ENCODE results near the gene FUCA1. TPM values are rescaled to one million over a fixed set of nuclear protein-coding genes. Genes with fewer than 3 reads are reported as not detected.
A peak's percentile ranks its signal among the peaks of the same experiment; 100 is the strongest.
"Not testable (repeated sequence)": the region's sequence is repeated elsewhere in the genome, so short reads cannot be mapped to it uniquely, and the experiment has no call there.

Gene FUCA1
- total RNA-seq, 1 donor from 2014 or later = 21.1 TPM

DNA sequence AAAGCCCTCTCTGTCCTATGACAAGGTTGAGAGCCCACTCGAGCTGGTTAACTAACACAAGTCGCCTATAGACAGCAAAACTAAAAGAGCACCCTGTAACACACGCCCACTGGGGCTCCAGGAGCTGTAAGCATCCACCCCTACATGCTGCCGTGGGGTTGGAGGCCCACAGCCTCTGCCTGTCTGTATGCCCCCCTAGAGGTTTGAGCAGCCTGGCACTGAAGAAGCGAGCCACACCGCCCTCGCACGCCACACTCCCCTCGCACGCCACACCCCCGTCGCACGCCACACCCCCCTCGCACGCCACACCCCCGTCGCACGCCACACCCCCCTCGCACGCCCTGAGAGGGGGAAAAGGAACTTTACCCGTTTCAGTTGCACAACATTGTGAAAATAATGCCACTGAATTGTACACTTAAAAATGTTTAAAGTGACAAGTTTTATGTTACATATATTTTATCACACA lies 29.7 kb downstream of the FUCA1 start:
- DNase-seq (ENCODE audit: low read depth) (peak; percentile 30), FAIRE-seq (no peak)
- no peaks in the 10 kb centered on the region for H3K36me3 ChIP-seq (ENCODE audit: control insufficient read depth, insufficient read depth, low read length)
- peak overlapping the region; percentile 22 for H3K4me3 ChIP-seq (ENCODE audit: low read depth, low read length)
- no peaks in the 10 kb centered on the region for H3K27me3 ChIP-seq (ENCODE audit: control insufficient read depth, insufficient read depth, low read length)
- TF ChIP-seq, protein P1, sequence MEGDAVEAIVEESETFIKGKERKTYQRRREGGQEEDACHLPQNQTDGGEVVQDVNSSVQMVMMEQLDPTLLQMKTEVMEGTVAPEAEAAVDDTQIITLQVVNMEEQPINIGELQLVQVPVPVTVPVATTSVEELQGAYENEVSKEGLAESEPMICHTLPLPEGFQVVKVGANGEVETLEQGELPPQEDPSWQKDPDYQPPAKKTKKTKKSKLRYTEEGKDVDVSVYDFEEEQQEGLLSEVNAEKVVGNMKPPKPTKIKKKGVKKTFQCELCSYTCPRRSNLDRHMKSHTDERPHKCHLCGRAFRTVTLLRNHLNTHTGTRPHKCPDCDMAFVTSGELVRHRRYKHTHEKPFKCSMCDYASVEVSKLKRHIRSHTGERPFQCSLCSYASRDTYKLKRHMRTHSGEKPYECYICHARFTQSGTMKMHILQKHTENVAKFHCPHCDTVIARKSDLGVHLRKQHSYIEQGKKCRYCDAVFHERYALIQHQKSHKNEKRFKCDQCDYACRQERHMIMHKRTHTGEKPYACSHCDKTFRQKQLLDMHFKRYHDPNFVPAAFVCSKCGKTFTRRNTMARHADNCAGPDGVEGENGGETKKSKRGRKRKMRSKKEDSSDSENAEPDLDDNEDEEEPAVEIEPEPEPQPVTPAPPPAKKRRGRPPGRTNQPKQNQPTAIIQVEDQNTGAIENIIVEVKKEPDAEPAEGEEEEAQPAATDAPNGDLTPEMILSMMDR (IDR thresholded peaks at IDR 0.05; ENCODE audit: insufficient read depth, low read length, severe bottlenecking) = no peak

DNA sequence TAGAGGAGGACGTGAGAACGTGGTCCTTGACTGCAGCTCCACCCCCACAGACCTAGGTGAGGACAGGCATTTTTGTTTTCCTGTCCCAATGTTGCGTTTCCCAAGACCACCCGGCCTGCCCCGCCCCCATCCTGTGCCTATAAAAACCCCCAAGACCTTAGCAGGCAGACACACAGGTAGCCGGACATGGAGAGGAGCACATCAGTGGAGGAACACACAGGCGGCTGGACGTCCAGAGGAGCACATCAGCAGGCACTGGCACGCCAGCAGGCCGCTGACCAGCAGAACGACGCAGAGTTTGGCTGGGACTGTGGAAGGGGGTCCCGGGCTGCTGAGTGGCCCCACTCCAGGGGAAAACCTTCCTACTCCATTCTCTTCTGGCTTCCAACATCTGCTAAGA lies 30.2 kb downstream of the FUCA1 start:
- Histone ChIP-seq H3K4me3 (ENCODE audit: low read depth, low read length) (no peak overlapping the region), H3K27me3 (ENCODE audit: control insufficient read depth, insufficient read depth, low read length) (no peaks in the 10 kb centered on the region), H3K36me3 (ENCODE audit: control insufficient read depth, insufficient read depth, low read length) (no peaks in the 10 kb centered on the region)
- FAIRE-seq = no peak
- TF ChIP-seq, protein P1 (IDR thresholded peaks at IDR 0.05; ENCODE audit: insufficient read depth, low read length, severe bottlenecking) = no peak
- DNase-seq (ENCODE audit: low read depth) = no peak

DNA sequence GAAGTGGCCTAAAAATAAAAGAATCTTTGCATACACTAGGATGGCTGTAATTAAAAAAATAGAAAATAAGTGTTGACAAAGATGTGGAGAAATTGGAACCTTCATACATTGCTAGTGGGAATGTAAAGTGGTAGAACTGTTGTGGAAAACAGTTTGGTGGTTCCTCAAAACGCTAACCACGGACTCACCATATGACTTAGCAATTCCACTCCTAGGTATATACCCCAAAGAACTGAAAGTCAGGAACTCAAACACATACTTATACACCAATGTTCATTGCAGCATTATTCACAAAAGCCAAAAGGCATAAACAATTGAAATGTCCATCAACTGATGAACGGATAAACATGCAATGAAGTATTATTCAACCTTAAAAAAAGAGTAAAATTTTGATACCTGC lies 32.1 kb downstream of the FUCA1 start:
- Histone ChIP-seq H3K36me3 (ENCODE audit: control insufficient read depth, insufficient read depth, low read length) (no peaks in the 10 kb centered on the region), H3K27me3 (ENCODE audit: control insufficient read depth, insufficient read depth, low read length) (no peaks in the 10 kb centered on the region), H3K4me3 (ENCODE audit: low read depth, low read length) (no peak overlapping the region)
- FAIRE-seq (no peak), DNase-seq (ENCODE audit: low read depth) (no peak)
- TF ChIP-seq, protein P1 (IDR thresholded peaks at IDR 0.05; ENCODE audit: insufficient read depth, low read length, severe bottlenecking) = no peak

DNA sequence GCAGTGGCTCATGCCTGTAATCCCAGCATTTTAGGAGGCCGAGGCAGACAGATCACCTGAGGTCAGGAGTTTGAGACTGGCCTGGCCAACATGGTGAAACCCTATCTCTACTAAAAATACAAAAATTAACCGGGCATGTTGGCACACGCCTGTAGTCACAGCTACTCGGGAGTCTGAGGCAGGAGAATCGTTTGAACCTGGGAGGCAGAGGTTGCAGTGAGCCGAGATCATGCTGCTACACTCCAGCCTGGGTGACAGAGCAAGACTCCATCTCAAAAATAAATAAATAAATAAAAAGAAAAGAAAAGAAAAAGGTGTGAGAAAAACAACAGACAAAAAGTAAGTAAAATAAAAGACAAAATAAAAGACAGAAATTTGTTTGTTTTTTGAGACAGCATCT lies 33.9 kb downstream of the FUCA1 start:
- DNase-seq (ENCODE audit: low read depth); H3K36me3 ChIP-seq (ENCODE audit: control insufficient read depth, insufficient read depth, low read length); H3K27me3 ChIP-seq (ENCODE audit: control insufficient read depth, insufficient read depth, low read length); FAIRE-seq; H3K4me3 ChIP-seq (ENCODE audit: low read depth, low read length): not testable (repeated sequence)

DNA sequence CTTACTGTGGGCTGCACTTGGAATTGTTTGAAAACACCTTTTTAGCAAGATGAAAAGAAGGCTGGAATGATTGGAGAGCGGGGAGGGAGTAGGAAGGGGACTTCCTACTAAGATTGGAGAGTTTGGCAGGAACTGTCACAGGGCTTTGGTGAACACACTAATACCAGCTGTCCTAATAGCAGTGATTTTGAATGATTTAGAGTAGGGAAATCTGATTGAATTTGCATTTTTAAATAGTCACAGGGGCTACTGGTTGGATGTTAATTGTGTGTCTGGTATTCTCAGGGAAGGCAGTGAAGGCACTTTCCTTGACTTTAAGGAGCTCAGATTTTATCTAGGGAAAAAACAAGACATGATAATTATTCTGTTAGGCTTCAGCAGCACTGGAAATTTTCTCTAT lies 40.4 kb downstream of the FUCA1 start:
- DNase-seq (ENCODE audit: low read depth) (no peak), FAIRE-seq (no peak)
- no peak overlapping the region for H3K4me3 ChIP-seq (ENCODE audit: low read depth, low read length)
- no peaks in the 10 kb centered on the region for H3K27me3 ChIP-seq (ENCODE audit: control insufficient read depth, insufficient read depth, low read length)
- no peaks in the 10 kb centered on the region for H3K36me3 ChIP-seq (ENCODE audit: control insufficient read depth, insufficient read depth, low read length)
- TF ChIP-seq, protein P1 (IDR thresholded peaks at IDR 0.05; ENCODE audit: insufficient read depth, low read length, severe bottlenecking) = no peak

DNA sequence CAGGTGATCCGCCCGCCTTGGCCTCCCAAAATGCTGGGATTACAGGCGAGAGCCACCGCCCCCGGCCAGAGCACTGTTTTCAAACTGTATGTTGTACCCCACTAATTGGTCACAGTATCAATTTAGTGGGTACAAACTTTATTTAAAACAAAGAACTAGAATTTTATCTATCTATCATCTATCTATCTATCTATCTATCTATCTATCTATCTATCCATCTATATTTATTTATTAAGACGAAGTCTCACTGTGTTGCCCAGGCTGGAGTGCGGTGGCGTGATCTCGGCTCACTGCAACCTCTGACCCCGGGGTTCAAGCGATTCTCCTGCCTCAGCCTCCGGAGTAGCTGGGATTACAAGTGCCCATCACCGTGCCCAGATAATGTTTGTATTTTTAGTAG lies 41.5 kb downstream of the FUCA1 start:
- H3K4me3 ChIP-seq (ENCODE audit: low read depth, low read length); H3K27me3 ChIP-seq (ENCODE audit: control insufficient read depth, insufficient read depth, low read length); H3K36me3 ChIP-seq (ENCODE audit: control insufficient read depth, insufficient read depth, low read length); DNase-seq (ENCODE audit: low read depth); FAIRE-seq: not testable (repeated sequence)

DNA sequence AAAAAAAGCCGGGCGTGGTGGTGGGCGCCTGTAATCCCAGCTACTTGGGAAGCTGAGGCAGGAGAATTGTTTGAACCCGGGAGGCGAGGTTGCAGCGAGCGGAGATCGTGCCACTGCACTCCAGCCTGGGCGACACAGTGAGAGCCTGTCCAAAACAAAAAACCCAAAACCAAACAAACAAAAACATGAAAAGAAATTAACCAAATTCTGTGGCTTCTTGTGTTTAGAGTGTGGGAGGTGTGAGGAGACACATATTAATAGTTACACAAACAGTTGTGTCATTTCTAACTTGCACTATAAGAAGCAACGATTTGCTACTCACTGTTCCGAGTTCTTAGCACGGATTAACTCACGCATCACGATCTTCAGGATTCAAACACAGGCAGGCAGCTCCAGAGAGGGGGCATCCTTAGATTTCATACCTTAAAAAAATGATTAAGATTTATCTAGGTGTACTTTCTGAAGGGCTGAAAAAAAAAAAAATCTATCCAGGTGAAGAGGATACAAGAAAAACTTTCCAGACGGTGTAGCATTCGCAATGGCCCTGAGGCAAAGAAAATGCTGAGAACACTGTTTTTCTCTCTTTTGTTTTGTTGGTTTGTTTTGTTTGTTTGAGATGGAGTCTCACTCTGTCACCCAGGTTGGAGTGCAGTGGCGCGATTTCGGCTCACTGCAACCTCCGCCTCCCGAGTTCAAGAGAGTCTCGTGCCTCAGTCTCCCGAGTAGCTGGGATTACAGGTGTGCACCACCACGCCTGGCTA lies 42.1 kb downstream of the FUCA1 start:
- DNase-seq (ENCODE audit: low read depth) (no peak), FAIRE-seq (no peak)
- H3K27me3 ChIP-seq (ENCODE audit: control insufficient read depth, insufficient read depth, low read length) = no peaks in the 10 kb centered on the region
- TF ChIP-seq, protein P1 (IDR thresholded peaks at IDR 0.05; ENCODE audit: insufficient read depth, low read length, severe bottlenecking) = no peak
- H3K4me3 ChIP-seq (ENCODE audit: low read depth, low read length) = peak overlapping the region; percentile 69
- H3K36me3 ChIP-seq (ENCODE audit: control insufficient read depth, insufficient read depth, low read length) = no peaks in the 10 kb centered on the region

All from bronchial epithelial cell (primary cell).